Endothelial cell of umbilical vein (primary cell): ENCODE measurements around the gene ROBO2. TPM values are rescaled to one million over a fixed set of nuclear protein-coding genes. Genes with fewer than 3 reads are reported as not detected.

ENCODE experiments used
- BruUV-seq: library from RNA; stranded (reverse); fragments of 400-500 nt; replicated peaks from 2 replicates; lab custom pipeline; 2021; lab: Mats Ljungman, UMichigan
- CTCF ChIA-PET: fragments of 300-600, 350-600 bp; sonication (Branson Sonifier 250); formaldehyde crosslinking; loops from one replicate; lab custom pipeline; 2021; ENCODE audit warnings: antibody characterized with exemption, inconsistent platforms; lab: Charles Lee
- POLR2A ChIA-PET: fragments of 300-600, 350-600 bp; sonication (Branson Sonifier 250); formaldehyde crosslinking; loops from one replicate; lab custom pipeline; 2021; ENCODE audit warnings: antibody characterized with exemption, inconsistent platforms; lab: Charles Lee
- DNase-seq: peaks from one replicate; pipeline ENCODE4 v3.0.0-alpha.2; 2011; ENCODE audit warnings: low read depth, low spot score
- FAIRE-seq: peaks from 2 replicates; lab custom pipeline; 2011; peaks lifted over from hg19 to GRCh38; lab: Jason Lieb, UNC
- H2AFZ ChIP-seq: 2 replicates; pipeline ENCODE4 v1.6.0; 2012; ENCODE audit warnings: low read depth, low read length, control low read depth, inconsistent platforms
- H3K27ac ChIP-seq: 2 replicates; pipeline ENCODE4 v1.5.1; 2011; ENCODE audit warnings: low read depth, mild to moderate bottlenecking, control low read depth, low read length, moderate library complexity; ENCODE audit not compliant: insufficient read depth
- H3K27me3 ChIP-seq, 2 experiments: 2 replicates each; pipeline versions ENCODE4 v1.6.0 to v1.6.1; 2011; ENCODE audit warnings: low read length in 2 of 2, mixed read lengths in 1 of 2; ENCODE audit not compliant: control insufficient read depth in 2 of 2, insufficient read depth in 2 of 2
- H3K36me3 ChIP-seq, 2 experiments: 2 replicates in 1 of 2; 3 replicates in 1 of 2; pipeline ENCODE4 v1.5.1; 2011; ENCODE audit warnings: low read length in 2 of 2, mild to moderate bottlenecking in 1 of 2, moderate library complexity in 1 of 2; ENCODE audit not compliant: control insufficient read depth in 2 of 2, insufficient read depth in 2 of 2; ENCODE audit errors: extremely low read depth in 1 of 2
- H3K4me1 ChIP-seq: 3 replicates; pipeline ENCODE4 v1.5.1; 2011; ENCODE audit warnings: mild to moderate bottlenecking, low read length; ENCODE audit not compliant: control insufficient read depth, insufficient read depth; ENCODE audit errors: extremely low read depth
- H3K4me2 ChIP-seq: 2 replicates; pipeline ENCODE4 v1.6.1; 2011; ENCODE audit warnings: low read length, control low read depth, mixed read lengths; ENCODE audit not compliant: insufficient read depth
- H3K4me3 ChIP-seq, 3 experiments: fragments of 200-600 bp in 1 of 3; sonication (generic), shearing (Covaris generic) in 1 of 3; replicated peaks in 1 of 3; 2 replicates each; pipeline ENCODE4 v1.5.1; 2011 to 2016; ENCODE audit warnings: control low read depth in 3 of 3, low read length in 3 of 3, mild to moderate bottlenecking in 2 of 3, inconsistent platforms in 1 of 3, low read depth in 1 of 3, moderate library complexity in 1 of 3; ENCODE audit not compliant: insufficient read depth in 1 of 3
- H3K79me2 ChIP-seq: 2 replicates; pipeline ENCODE4 v1.6.0; 2012; ENCODE audit warnings: low read length, inconsistent platforms; ENCODE audit not compliant: control insufficient read depth, insufficient read depth
- H3K9ac ChIP-seq: replicated peaks from 2 replicates; pipeline ENCODE3; 2011; ENCODE audit warnings: low read length, control low read depth; ENCODE audit not compliant: insufficient read depth; ENCODE audit errors: extremely low read depth
- H3K9me1 ChIP-seq: replicated peaks from 3 replicates; pipeline ENCODE4 v1.6.0; 2011; ENCODE audit warnings: mild to moderate bottlenecking, low read length; ENCODE audit not compliant: control insufficient read depth, insufficient read depth; ENCODE audit errors: extremely low read depth
- H3K9me3 ChIP-seq: replicated peaks from 2 replicates; pipeline ENCODE4 v1.5.1; 2012; ENCODE audit warnings: low read length, inconsistent platforms; ENCODE audit not compliant: control insufficient read depth, insufficient read depth
- H4K20me1 ChIP-seq: replicated peaks from 2 replicates; pipeline ENCODE3; 2011; ENCODE audit warnings: mild to moderate bottlenecking, low read length; ENCODE audit not compliant: control insufficient read depth, insufficient read depth; ENCODE audit errors: extremely low read depth
- CTCF ChIP-seq, 2 donors: IDR thresholded peaks; 1 replicate in 1 of 2; 2 replicates in 1 of 2; pipeline ENCODE4 v1.5.1; 2011; ENCODE audit warnings: low read length in 2 of 2, mild to moderate bottlenecking in 2 of 2, moderate library complexity in 2 of 2, control low read depth in 1 of 2, inconsistent platforms in 1 of 2, low read depth in 1 of 2; ENCODE audit not compliant: insufficient read depth in 1 of 2; ENCODE audit errors: extremely low read depth in 1 of 2
- EZH2 ChIP-seq: IDR thresholded peaks from 2 replicates; pipeline ENCODE4 v1.6.1; 2012; ENCODE audit warnings: borderline replicate concordance, low read depth, mild to moderate bottlenecking, moderate library complexity, low read length, inconsistent platforms; ENCODE audit not compliant: severe bottlenecking
- FOS ChIP-seq: IDR thresholded peaks from 2 replicates; pipeline ENCODE4 v1.6.1; 2011; ENCODE audit warnings: mild to moderate bottlenecking, low read length, moderate library complexity, borderline replicate concordance; ENCODE audit not compliant: insufficient read depth
- GATA2 ChIP-seq: IDR thresholded peaks from 2 replicates; pipeline ENCODE4 v1.7.0; 2011; ENCODE audit warnings: low read depth, mild to moderate bottlenecking, moderate library complexity, mixed read lengths, low read length; ENCODE audit not compliant: insufficient read length, insufficient read depth
- JUN ChIP-seq: IDR thresholded peaks from 2 replicates; pipeline ENCODE4 v1.6.1; 2011; ENCODE audit warnings: borderline replicate concordance, low read depth; ENCODE audit not compliant: insufficient read length, insufficient read depth
- MAX ChIP-seq: IDR thresholded peaks from 2 replicates; pipeline ENCODE4 v1.6.1; 2011; ENCODE audit not compliant: insufficient read depth, insufficient read length
- MYC ChIP-seq: IDR thresholded peaks from one replicate; pipeline ENCODE4 v1.6.1; 2011; ENCODE audit warnings: mild to moderate bottlenecking, low read depth, low read length
- POLR2A ChIP-seq: IDR thresholded peaks from 2 replicates; pipeline ENCODE4 v1.6.1; 2012; ENCODE audit warnings: low read depth, mild to moderate bottlenecking, control low read depth, low read length
- POLR2AphosphoS5 ChIP-seq: IDR thresholded peaks from 2 replicates; pipeline ENCODE4 v1.6.1; 2012; ENCODE audit warnings: low read depth, mild to moderate bottlenecking, control low read depth, low read length, moderate library complexity; ENCODE audit not compliant: insufficient read depth
- dilution Hi-C: fragments of 300-500 bp; cut with MboI; formaldehyde crosslinking; loops from one replicate; pipeline ENCODE4 v1.15.0; 2019; ENCODE audit warnings: low sequenced_read_pairs; ENCODE audit not compliant: extremely low pct_ligation_motif_present
- intact Hi-C: fragments of 100-400 bp; cut with micrococcal nuclease; formaldehyde crosslinking; loops from one replicate; pipeline ENCODE4 v1.10.0; 2022
- polyA plus RNA-seq, 4 experiments: library from polyadenylated mRNA; depleted of rRNA in 3 of 4; stranded (reverse) in 3 of 4; unstranded in 1 of 4; fragments of >200 nt; gene quantifications; 2 replicates each; pipeline versions ENCODE4 v1.2.1 to v1.2.3, GENCODE V29; 2011 to 2012; ENCODE audit warnings: missing spikeins in 1 of 4
- total RNA-seq: library from RNA; stranded (reverse); gene quantifications from 2 replicates; pipeline ENCODE4 v1.2.3, GENCODE V29; 2021

ROBO2 gene
- total and polyA plus RNA-seq, 2 donors (not counting 3 experiments of a cell fraction or from before 2014, with no cell fraction given) = not detected

DNA sequence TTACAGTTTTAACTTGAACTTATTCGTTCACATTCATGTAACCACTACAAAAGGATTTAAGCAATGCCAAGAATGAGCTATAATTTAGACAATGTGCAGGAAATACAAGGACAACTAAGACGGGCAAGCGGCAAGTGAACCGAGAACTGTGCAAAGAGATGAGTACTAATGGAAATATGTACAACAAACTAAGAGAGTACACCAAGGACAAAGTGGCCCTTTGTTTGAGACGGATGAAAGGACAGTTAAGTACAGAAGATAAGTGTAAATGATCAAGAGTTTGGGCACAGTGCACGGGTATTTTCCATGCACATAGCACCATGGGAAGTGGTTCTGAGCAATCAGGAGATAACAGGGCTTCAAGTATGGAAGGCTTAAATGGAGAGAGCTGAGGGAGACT lies 281.7 kb downstream of the ROBO2 start:
- Histone ChIP-seq H3K4me3 (no peak overlapping the region), H3K27me3 (no peaks in the 10 kb centered on the region), H3K9me1 (no peaks in the 10 kb centered on the region), H3K79me2 (no peaks in the 10 kb centered on the region), H3K4me1 (no peaks in the 10 kb centered on the region), H3K4me2 (no peak overlapping the region), H3K36me3 (no peaks in the 10 kb centered on the region), H3K9ac (no peak overlapping the region), H2AFZ (no peak overlapping the region), H3K27ac (no peak overlapping the region), H4K20me1 (no peaks in the 10 kb centered on the region), H3K9me3 (no peaks in the 10 kb centered on the region)
- dilution Hi-C loops = no loop called here
- POLR2A ChIA-PET = no interaction called here
- intact Hi-C loops = no loop called here
- no peak for TF ChIP-seq MAX
- no peak for TF ChIP-seq POLR2A
- no peak for TF ChIP-seq POLR2AphosphoS5
- TF ChIP-seq MYC = no peak
- no peak for TF ChIP-seq CTCF (IDR thresholded peaks at IDR 0.05; ENCODE audit: extremely low read depth in 1 of 2, insufficient read depth in 1 of 2, low read depth in 1 of 2, low read length in 2 of 2)
- TF ChIP-seq EZH2 = no peak
- TF ChIP-seq FOS = no peak
- no peak for TF ChIP-seq JUN
- no peak for TF ChIP-seq GATA2
- DNase-seq (no peak), FAIRE-seq (no peak)
- CTCF ChIA-PET = interaction anchor here (3.1 to 3.5 kb wide), 2 partner anchors 20 to 1323 kb away, joined by 19 to 28 read pairs; no protein-coding TSS in a partner anchor
- no TSS peak for BruUV-seq
